Measurements from ENCODE around the gene RABGGTA. TPM values are rescaled to one million over a fixed set of nuclear protein-coding genes. Genes with fewer than 3 reads are reported as not detected.

RABGGTA gene
- total and polyA plus RNA-seq, 2 experiments from 2014 or later = 17.6 to 20.7 TPM

DNA sequence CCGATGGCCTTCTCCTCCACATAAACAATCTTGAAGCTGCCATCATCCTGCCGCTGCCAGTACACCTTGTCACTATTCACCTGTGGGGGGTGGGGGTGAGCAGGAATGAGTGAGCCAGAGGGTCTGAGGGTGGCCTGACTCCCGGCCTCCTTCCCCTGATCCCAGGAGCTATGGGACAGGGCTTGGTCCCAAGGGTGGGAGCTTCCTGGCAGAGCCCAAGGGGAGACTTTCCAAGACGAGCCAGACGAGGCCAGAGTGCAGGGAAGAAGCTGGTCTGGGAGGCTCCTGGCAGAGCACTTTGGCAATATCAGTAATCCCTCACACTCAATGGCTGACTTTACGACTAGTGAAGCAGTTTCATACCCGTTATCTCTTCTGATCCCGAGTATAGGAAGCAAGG is 16.0 kb downstream of the RABGGTA start:
- Histone ChIP-seq H3F3A (replicated peaks; ENCODE audit: low read depth) (no peaks in the 10 kb centered on the region), H3K27me3 (ENCODE audit: insufficient read depth) (no peaks in the 10 kb centered on the region), H3K36me3 (ENCODE audit: insufficient read depth) (no peaks in the 10 kb centered on the region), H2AFZ (no peak overlapping the region), H3K79me2 (replicated peaks; ENCODE audit: insufficient read depth) (no peaks in the 10 kb centered on the region), H3K4me2 (no peak overlapping the region), H3K4me3 (no peak overlapping the region), H3K9me2 (ENCODE audit: insufficient read depth) (no peaks in the 10 kb centered on the region), H3K27ac (ENCODE audit: low read depth) (no peak overlapping the region), H4K20me1 (replicated peaks; ENCODE audit: insufficient read depth) (no peaks in the 10 kb centered on the region), H3K4me1 (ENCODE audit: insufficient read depth) (no peaks in the 10 kb centered on the region)
- DNase-seq (ENCODE audit: low spot score) (no peak), ATAC-seq (no peak)
- H3K27ac Mint-ChIP-seq = no peak overlapping the region; the same call in 1 of the 2 replicates
- H3K4me3 Mint-ChIP-seq = no peak overlapping the region
- TF ChIP-seq ZNF114 (CRISPR knock-in tag; IDR thresholded peaks at IDR 0.05) (no peak), NANOG (IDR thresholded peaks at IDR 0.05; ENCODE audit: borderline replicate concordance) (no peak), EZH2 (IDR thresholded peaks at IDR 0.05; ENCODE audit: low read depth, unreplicated experiment) (no peak), ZNF331 (CRISPR knock-in tag; IDR thresholded peaks at IDR 0.05; ENCODE audit: low read depth) (no peak)
- TF ChIP-seq, protein P1, sequence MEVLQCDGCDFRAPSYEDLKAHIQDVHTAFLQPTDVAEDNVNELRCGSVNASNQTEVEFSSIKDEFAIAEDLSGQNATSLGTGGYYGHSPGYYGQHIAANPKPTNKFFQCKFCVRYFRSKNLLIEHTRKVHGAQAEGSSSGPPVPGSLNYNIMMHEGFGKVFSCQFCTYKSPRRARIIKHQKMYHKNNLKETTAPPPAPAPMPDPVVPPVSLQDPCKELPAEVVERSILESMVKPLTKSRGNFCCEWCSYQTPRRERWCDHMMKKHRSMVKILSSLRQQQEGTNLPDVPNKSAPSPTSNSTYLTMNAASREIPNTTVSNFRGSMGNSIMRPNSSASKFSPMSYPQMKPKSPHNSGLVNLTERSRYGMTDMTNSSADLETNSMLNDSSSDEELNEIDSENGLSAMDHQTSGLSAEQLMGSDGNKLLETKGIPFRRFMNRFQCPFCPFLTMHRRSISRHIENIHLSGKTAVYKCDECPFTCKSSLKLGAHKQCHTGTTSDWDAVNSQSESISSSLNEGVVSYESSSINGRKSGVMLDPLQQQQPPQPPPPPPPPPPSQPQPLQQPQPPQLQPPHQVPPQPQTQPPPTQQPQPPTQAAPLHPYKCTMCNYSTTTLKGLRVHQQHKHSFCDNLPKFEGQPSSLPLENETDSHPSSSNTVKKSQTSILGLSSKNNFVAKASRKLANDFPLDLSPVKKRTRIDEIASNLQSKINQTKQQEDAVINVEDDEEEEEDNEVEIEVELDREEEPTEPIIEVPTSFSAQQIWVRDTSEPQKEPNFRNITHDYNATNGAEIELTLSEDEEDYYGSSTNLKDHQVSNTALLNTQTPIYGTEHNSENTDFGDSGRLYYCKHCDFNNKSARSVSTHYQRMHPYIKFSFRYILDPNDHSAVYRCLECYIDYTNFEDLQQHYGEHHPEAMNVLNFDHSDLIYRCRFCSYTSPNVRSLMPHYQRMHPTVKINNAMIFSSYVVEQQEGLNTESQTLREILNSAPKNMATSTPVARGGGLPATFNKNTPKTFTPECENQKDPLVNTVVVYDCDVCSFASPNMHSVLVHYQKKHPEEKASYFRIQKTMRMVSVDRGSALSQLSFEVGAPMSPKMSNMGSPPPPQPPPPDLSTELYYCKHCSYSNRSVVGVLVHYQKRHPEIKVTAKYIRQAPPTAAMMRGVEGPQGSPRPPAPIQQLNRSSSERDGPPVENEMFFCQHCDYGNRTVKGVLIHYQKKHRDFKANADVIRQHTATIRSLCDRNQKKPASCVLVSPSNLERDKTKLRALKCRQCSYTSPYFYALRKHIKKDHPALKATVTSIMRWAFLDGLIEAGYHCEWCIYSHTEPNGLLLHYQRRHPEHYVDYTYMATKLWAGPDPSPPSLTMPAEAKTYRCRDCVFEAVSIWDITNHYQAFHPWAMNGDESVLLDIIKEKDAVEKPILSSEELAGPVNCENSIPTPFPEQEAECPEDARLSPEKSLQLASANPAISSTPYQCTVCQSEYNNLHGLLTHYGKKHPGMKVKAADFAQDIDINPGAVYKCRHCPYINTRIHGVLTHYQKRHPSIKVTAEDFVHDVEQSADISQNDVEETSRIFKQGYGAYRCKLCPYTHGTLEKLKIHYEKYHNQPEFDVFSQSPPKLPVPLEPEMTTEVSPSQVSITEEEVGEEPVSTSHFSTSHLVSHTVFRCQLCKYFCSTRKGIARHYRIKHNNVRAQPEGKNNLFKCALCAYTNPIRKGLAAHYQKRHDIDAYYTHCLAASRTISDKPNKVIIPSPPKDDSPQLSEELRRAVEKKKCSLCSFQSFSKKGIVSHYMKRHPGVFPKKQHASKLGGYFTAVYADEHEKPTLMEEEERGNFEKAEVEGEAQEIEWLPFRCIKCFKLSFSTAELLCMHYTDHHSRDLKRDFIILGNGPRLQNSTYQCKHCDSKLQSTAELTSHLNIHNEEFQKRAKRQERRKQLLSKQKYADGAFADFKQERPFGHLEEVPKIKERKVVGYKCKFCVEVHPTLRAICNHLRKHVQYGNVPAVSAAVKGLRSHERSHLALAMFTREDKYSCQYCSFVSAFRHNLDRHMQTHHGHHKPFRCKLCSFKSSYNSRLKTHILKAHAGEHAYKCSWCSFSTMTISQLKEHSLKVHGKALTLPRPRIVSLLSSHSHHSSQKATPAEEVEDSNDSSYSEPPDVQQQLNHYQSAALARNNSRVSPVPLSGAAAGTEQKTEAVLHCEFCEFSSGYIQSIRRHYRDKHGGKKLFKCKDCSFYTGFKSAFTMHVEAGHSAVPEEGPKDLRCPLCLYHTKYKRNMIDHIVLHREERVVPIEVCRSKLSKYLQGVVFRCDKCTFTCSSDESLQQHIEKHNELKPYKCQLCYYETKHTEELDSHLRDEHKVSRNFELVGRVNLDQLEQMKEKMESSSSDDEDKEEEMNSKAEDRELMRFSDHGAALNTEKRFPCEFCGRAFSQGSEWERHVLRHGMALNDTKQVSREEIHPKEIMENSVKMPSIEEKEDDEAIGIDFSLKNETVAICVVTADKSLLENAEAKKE (CRISPR knock-in tag; IDR thresholded peaks at IDR 0.05) = no peak
- TF ChIP-seq, protein P2, sequence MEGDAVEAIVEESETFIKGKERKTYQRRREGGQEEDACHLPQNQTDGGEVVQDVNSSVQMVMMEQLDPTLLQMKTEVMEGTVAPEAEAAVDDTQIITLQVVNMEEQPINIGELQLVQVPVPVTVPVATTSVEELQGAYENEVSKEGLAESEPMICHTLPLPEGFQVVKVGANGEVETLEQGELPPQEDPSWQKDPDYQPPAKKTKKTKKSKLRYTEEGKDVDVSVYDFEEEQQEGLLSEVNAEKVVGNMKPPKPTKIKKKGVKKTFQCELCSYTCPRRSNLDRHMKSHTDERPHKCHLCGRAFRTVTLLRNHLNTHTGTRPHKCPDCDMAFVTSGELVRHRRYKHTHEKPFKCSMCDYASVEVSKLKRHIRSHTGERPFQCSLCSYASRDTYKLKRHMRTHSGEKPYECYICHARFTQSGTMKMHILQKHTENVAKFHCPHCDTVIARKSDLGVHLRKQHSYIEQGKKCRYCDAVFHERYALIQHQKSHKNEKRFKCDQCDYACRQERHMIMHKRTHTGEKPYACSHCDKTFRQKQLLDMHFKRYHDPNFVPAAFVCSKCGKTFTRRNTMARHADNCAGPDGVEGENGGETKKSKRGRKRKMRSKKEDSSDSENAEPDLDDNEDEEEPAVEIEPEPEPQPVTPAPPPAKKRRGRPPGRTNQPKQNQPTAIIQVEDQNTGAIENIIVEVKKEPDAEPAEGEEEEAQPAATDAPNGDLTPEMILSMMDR (conservative IDR thresholded peaks at IDR 0.05; ENCODE audit: low read depth in 2 of 2) = no peak
- TF ChIP-seq, protein P3, sequence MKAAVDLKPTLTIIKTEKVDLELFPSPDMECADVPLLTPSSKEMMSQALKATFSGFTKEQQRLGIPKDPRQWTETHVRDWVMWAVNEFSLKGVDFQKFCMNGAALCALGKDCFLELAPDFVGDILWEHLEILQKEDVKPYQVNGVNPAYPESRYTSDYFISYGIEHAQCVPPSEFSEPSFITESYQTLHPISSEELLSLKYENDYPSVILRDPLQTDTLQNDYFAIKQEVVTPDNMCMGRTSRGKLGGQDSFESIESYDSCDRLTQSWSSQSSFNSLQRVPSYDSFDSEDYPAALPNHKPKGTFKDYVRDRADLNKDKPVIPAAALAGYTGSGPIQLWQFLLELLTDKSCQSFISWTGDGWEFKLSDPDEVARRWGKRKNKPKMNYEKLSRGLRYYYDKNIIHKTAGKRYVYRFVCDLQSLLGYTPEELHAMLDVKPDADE (IDR thresholded peaks at IDR 0.05) = no peak
- H3K36me3 Mint-ChIP-seq (ENCODE audit: low read depth) = no peaks in the 10 kb centered on the region
- no peaks in the 10 kb centered on the region for H3K9me3 Mint-ChIP-seq
- H3K27me3 Mint-ChIP-seq (ENCODE audit: insufficient read depth, low read depth, poor library complexity) = peaks cover 15% of the 10 kb centered on the region
- H3K4me1 Mint-ChIP-seq = peaks cover 4% of the 10 kb centered on the region; the same call in 2 of the 3 replicates

Data from GM23338 (cell line).